GM12878 (cell line): ENCODE measurements around the gene PRKAG2. TPM values are rescaled to one million over a fixed set of nuclear protein-coding genes. Genes with fewer than 3 reads are reported as not detected.

ENCODE experiments used
- ATF3 ChIP-seq: IDR thresholded peaks from 2 replicates; pipeline ENCODE4 v1.6.1; 2011; ENCODE audit warnings: low read depth, mild to moderate bottlenecking, low read length, moderate library complexity, borderline replicate concordance; ENCODE audit errors: extremely low read depth
- CREB1 ChIP-seq: IDR thresholded peaks from 2 replicates; pipeline ENCODE4 v1.6.1; 2012; ENCODE audit warnings: low read depth, mild to moderate bottlenecking, inconsistent platforms
- CTCF ChIP-seq, 3 experiments: IDR thresholded peaks in 2 of 3; conservative IDR thresholded peaks in 1 of 3; 2 replicates each; pipeline ENCODE4 v1.5.1; 2011; ENCODE audit warnings: low read depth in 3 of 3, low read length in 3 of 3, mild to moderate bottlenecking in 3 of 3, control low read depth in 2 of 3, moderate library complexity in 2 of 3, inconsistent platforms in 1 of 3, mixed read lengths in 1 of 3; ENCODE audit not compliant: control insufficient read depth in 2 of 3, insufficient read depth in 1 of 3; ENCODE audit errors: extremely low read depth in 1 of 3
- FOXK2 ChIP-seq: fragments of 450-650 bp; IDR thresholded peaks from 2 replicates; pipeline ENCODE4 v1.6.1; 2017; ENCODE audit warnings: mild to moderate bottlenecking, moderate library complexity
- GATAD2B ChIP-seq: fragments of 450-650 bp; conservative IDR thresholded peaks from 2 replicates; pipeline ENCODE4 v1.6.1; 2017; ENCODE audit warnings: low read depth, mild to moderate bottlenecking, moderate library complexity
- KLF5 ChIP-seq: fragments of 450-650 bp; IDR thresholded peaks from 2 replicates; pipeline ENCODE4 v1.6.1; 2014; ENCODE audit warnings: mild to moderate bottlenecking; ENCODE audit not compliant: partially characterized antibody
- LARP7 ChIP-seq: fragments of 450-650 bp; IDR thresholded peaks from 2 replicates; pipeline ENCODE4 v1.6.1; 2017; ENCODE audit warnings: mild to moderate bottlenecking
- MLLT1 ChIP-seq: fragments of 450-650 bp; IDR thresholded peaks from 2 replicates; pipeline ENCODE4 v1.6.1; 2016; ENCODE audit warnings: mild to moderate bottlenecking
- MTA2 ChIP-seq: fragments of 450-650 bp; IDR thresholded peaks from 2 replicates; pipeline ENCODE4 v1.6.1; 2016; ENCODE audit warnings: low read depth, mild to moderate bottlenecking, moderate library complexity
- POLR2A ChIP-seq: IDR thresholded peaks from 2 replicates; pipeline ENCODE4 v1.6.1; 2011; ENCODE audit warnings: low read depth, mild to moderate bottlenecking, low read length
- SKIL ChIP-seq: fragments of 450-650 bp; IDR thresholded peaks from 2 replicates; pipeline ENCODE4 v1.6.1; 2017; ENCODE audit warnings: mild to moderate bottlenecking, low read depth, inconsistent platforms; ENCODE audit not compliant: poor library complexity, severe bottlenecking
- SPI1 ChIP-seq: IDR thresholded peaks from 2 replicates; pipeline ENCODE4 v1.6.1; 2011; ENCODE audit warnings: low read depth, mild to moderate bottlenecking, low read length, moderate library complexity, borderline replicate concordance; ENCODE audit not compliant: insufficient read depth
- WRNIP1 ChIP-seq: IDR thresholded peaks from 2 replicates; pipeline ENCODE4 v1.6.1; 2011; ENCODE audit warnings: low read depth, low read length, improper control_type of control experiment, borderline replicate concordance
- ZBTB33 ChIP-seq: fragments of 450-650 bp; IDR thresholded peaks from 2 replicates; pipeline ENCODE4 v1.6.1; 2017; ENCODE audit warnings: mild to moderate bottlenecking
- ZNF24 ChIP-seq: fragments of 450-650 bp; IDR thresholded peaks from 2 replicates; pipeline ENCODE4 v1.6.1; 2017; ENCODE audit warnings: antibody characterized with exemption, mild to moderate bottlenecking
- ZNF384 ChIP-seq: IDR thresholded peaks from 2 replicates; pipeline ENCODE4 v1.6.1; 2012; ENCODE audit warnings: low read depth, mild to moderate bottlenecking, low read length, improper control_type of control experiment, borderline replicate concordance
- ZNF687 ChIP-seq: fragments of 450-650 bp; IDR thresholded peaks from 2 replicates; pipeline ENCODE4 v1.6.1; 2017; ENCODE audit warnings: mild to moderate bottlenecking, moderate library complexity
- polyA plus RNA-seq, 11 experiments: library from polyadenylated mRNA; depleted of rRNA in 4 of 11; unstranded in 6 of 11; stranded (reverse) in 5 of 11; fragments of >200 nt; fragmentation: Nextera tagmentation in 4 of 11; fragmentation: Illumina TruSeq in 1 of 11; extraction: Ambion mirVana in 4 of 11; extraction: Trizol in 1 of 11; gene quantifications; 1 replicate in 1 of 11; 2 replicates in 10 of 11; pipeline versions ENCODE4 v1.2.1 to v1.2.3, GENCODE V29; 2011 to 2016; ENCODE audit warnings: inconsistent platforms in 2 of 11, missing spikeins in 2 of 11, low read depth in 1 of 11
- total RNA-seq, 4 experiments: library from RNA; depleted of rRNA in 3 of 4; stranded (reverse); fragments of >200 nt in 3 of 4; fragmentation: Illumina TruSeq in 1 of 4; extraction: Trizol in 1 of 4; gene quantifications; 2 replicates each; pipeline versions ENCODE4 v1.2.1 to v1.2.3, GENCODE V29; 2013 to 2021

The PRKAG2 gene
- total and polyA plus RNA-seq, 10 of the 15 experiments (the other 5 are each of a cell fraction or from before 2014, with no cell fraction given) = 3.4 to 8.9 (median 6.8) TPM

- TF ChIP-seq ZBTB33 (no peak), ATF3 (no peak), ZNF687 (no peak), CTCF (IDR thresholded peaks at IDR 0.05 in 2 of 3, conservative IDR thresholded peaks at IDR 0.05 in 1 of 3; ENCODE audit: control insufficient read depth in 2 of 3, extremely low read depth in 1 of 3, insufficient read depth in 1 of 3, low read depth in 3 of 3, low read length in 3 of 3) (no peak), WRNIP1 (no peak), LARP7 (no peak), MTA2 (no peak), FOXK2 (no peak), CREB1 (peak; percentile 65), ZNF24 (no peak), SKIL (peak; percentile 79), ZNF384 (peak; percentile 46; the same call in 1 of the 2 replicates), POLR2A (peak; percentile 92), MLLT1 (peak; percentile 57), GATAD2B (no peak), SPI1 (peak; percentile 95), KLF5 (no peak)
Measured at GRCh38 chr7:151632750-151633515, 244.0 kb downstream of the PRKAG2 start (continued).
